GM12878 (cell line): ENCODE measurements around the gene PATL2. TPM values are rescaled to one million over a fixed set of nuclear protein-coding genes. Genes with fewer than 3 reads are reported as not detected.

Source experiments
- ATAC-seq: fragments of 200-7000 bp; cut with Tn5 transposase; 3 replicates; pipeline ENCODE4 v1.9.1; 2020; ENCODE audit warnings: mild to moderate bottlenecking, moderate library complexity
- BruUV-seq: library from RNA; stranded (reverse); fragments of 400-500 nt; replicated peaks from 2 replicates; lab custom pipeline; 2021; lab: Mats Ljungman, UMichigan
- CTCF ChIA-PET: fragments of 300-600 bp; sonication (Branson Sonifier 250); formaldehyde crosslinking; extraction: SDS; loops from one replicate; lab custom pipeline; 2021; ENCODE audit warnings: inconsistent platforms; lab: Yijun Ruan, JAX
- POLR2A ChIA-PET: fragments of 350-600 bp; formaldehyde crosslinking; extraction: SDS; loops from one replicate; lab custom pipeline; 2021; ENCODE audit warnings: inconsistent platforms; lab: Charles Lee
- RAD21 ChIA-PET: fragments of 300-600 bp; sonication (Branson Sonifier 250); formaldehyde crosslinking; loops from one replicate; lab custom pipeline; 2023; ENCODE audit warnings: antibody characterized with exemption; ENCODE audit not compliant: unreplicated experiment; lab: Charles Lee
- SMC1A ChIA-PET: fragments of 300-600 bp; sonication (Branson Sonifier 250); formaldehyde crosslinking; loops from one replicate; lab custom pipeline; 2023; ENCODE audit not compliant: unreplicated experiment, uncharacterized antibody; lab: Charles Lee
- DNase-seq: peaks from one replicate; pipeline ENCODE4 v3.0.0-alpha.2; 2011; ENCODE audit warnings: low read depth, low spot score
- FAIRE-seq: peaks from 3 replicates; lab custom pipeline; 2011; peaks lifted over from hg19 to GRCh38; lab: Jason Lieb, UNC
- H2AFZ ChIP-seq: 2 replicates; pipeline ENCODE4 v1.6.0; 2011; ENCODE audit warnings: low read depth, low read length, control low read depth; ENCODE audit not compliant: control insufficient read depth
- H3K27ac ChIP-seq: 2 replicates; pipeline ENCODE4 v1.5.1; 2011; ENCODE audit warnings: control low read depth; ENCODE audit not compliant: control insufficient read depth, insufficient read depth
- H3K27me3 ChIP-seq, 2 experiments: replicated peaks in 1 of 2; 2 replicates each; pipeline versions ENCODE4 v1.6.0 to v1.6.1; 2011; ENCODE audit warnings: low read length in 1 of 2; ENCODE audit not compliant: control insufficient read depth in 2 of 2, insufficient read depth in 2 of 2
- H3K36me3 ChIP-seq, 2 experiments: 2 replicates each; pipeline ENCODE4 v1.5.1; 2011; ENCODE audit warnings: low read length in 1 of 2; ENCODE audit not compliant: control insufficient read depth in 2 of 2, insufficient read depth in 2 of 2
- H3K4me1 ChIP-seq: 2 replicates; pipeline ENCODE4 v1.6.1; 2011; ENCODE audit warnings: mild to moderate bottlenecking, low read length, moderate library complexity, mixed read lengths; ENCODE audit not compliant: control insufficient read depth, insufficient read depth
- H3K4me2 ChIP-seq: 2 replicates; pipeline ENCODE4 v1.6.0; 2011; ENCODE audit warnings: control low read depth; ENCODE audit not compliant: control insufficient read depth, insufficient read depth
- H3K4me3 ChIP-seq: fragments of 200-600 bp; sonication (generic); 2 replicates; pipeline ENCODE4 v1.5.1; 2016
- H3K79me2 ChIP-seq: 2 replicates; pipeline ENCODE4 v1.6.0; 2011; ENCODE audit warnings: low read length; ENCODE audit not compliant: control insufficient read depth, insufficient read depth
- H3K9ac ChIP-seq: 2 replicates; pipeline ENCODE4 v1.8.0; 2011; ENCODE audit warnings: low read length, control low read depth, mixed read lengths; ENCODE audit not compliant: control insufficient read depth, insufficient read depth
- H3K9me3 ChIP-seq: replicated peaks from 3 replicates; pipeline ENCODE4 v1.5.1; 2011; ENCODE audit warnings: mild to moderate bottlenecking, low read length; ENCODE audit not compliant: control insufficient read depth, insufficient read depth
- H4K20me1 ChIP-seq: 2 replicates; pipeline ENCODE4 v1.6.0; 2011; ENCODE audit not compliant: control insufficient read depth, insufficient read depth
- GABPA ChIP-seq: IDR thresholded peaks from 2 replicates; pipeline ENCODE4 v1.6.1; 2014; ENCODE audit warnings: antibody characterized with exemption, low read depth, mild to moderate bottlenecking, inconsistent platforms
- HSF1 ChIP-seq: fragments of 150-350 bp; IDR thresholded peaks from 2 replicates; pipeline ENCODE4 v1.6.1; 2014; ENCODE audit warnings: mild to moderate bottlenecking, low read depth, low read length
- JUNB ChIP-seq: IDR thresholded peaks from 2 replicates; pipeline ENCODE4 v1.6.1; 2016; ENCODE audit warnings: antibody characterized with exemption, mild to moderate bottlenecking
- NBN ChIP-seq: fragments of 450-650 bp; IDR thresholded peaks from 2 replicates; pipeline ENCODE4 v1.6.1; 2016
- PBX3 ChIP-seq: IDR thresholded peaks from 2 replicates; pipeline ENCODE4 v1.6.1; 2011; ENCODE audit warnings: mild to moderate bottlenecking, low read depth, low read length, moderate library complexity; ENCODE audit not compliant: insufficient replicate concordance
- RAD21 ChIP-seq: IDR thresholded peaks from 2 replicates; pipeline ENCODE4 v1.6.1; 2011; ENCODE audit warnings: mild to moderate bottlenecking, low read depth, low read length, moderate library complexity; ENCODE audit not compliant: insufficient read depth
- SMARCA5 ChIP-seq: fragments of 450-650 bp; IDR thresholded peaks from 2 replicates; pipeline ENCODE4 v1.6.1; 2017; ENCODE audit warnings: mild to moderate bottlenecking
- ZBTB4 ChIP-seq: fragments of 450-650 bp; formaldehyde crosslinking; IDR thresholded peaks from 2 replicates; pipeline ENCODE4 v1.4.0; 2022; ENCODE audit warnings: mild to moderate bottlenecking, moderate library complexity
- WGBS: methylation state at CpG from one replicate; pipeline ENCODE4 v1.1.6; 2016; ENCODE audit warnings: low lambda C conversion rate; ENCODE audit not compliant: insufficient replicate concordance, insufficient coverage; ENCODE audit errors: missing lambda C conversion rate; 5-methylcytosine and 5-hydroxymethylcytosine counted together
- in situ Hi-C: fragments of 300-500 bp; cut with MboI; formaldehyde crosslinking; loops from 9 replicates; pipeline ENCODE4 v1.14.3; 2018; ENCODE audit warnings: mixed read lengths
- intact Hi-C: fragments of 100-400 bp; cut with micrococcal nuclease; formaldehyde crosslinking; loops from one replicate; pipeline ENCODE4 v1.14.2; 2022; ENCODE audit not compliant: unreplicated experiment
- polyA plus RNA-seq, 11 experiments: library from polyadenylated mRNA; depleted of rRNA in 4 of 11; unstranded in 6 of 11; stranded (reverse) in 5 of 11; fragments of >200 nt; fragmentation: Nextera tagmentation in 4 of 11; fragmentation: Illumina TruSeq in 1 of 11; extraction: Ambion mirVana in 4 of 11; extraction: Trizol in 1 of 11; gene quantifications; 1 replicate in 1 of 11; 2 replicates in 10 of 11; pipeline versions ENCODE4 v1.2.1 to v1.2.3, GENCODE V29; 2011 to 2016; ENCODE audit warnings: inconsistent platforms in 2 of 11, missing spikeins in 2 of 11, low read depth in 1 of 11
- total RNA-seq, 4 experiments: library from RNA; depleted of rRNA in 3 of 4; stranded (reverse); fragments of >200 nt in 3 of 4; fragmentation: Illumina TruSeq in 1 of 4; extraction: Trizol in 1 of 4; gene quantifications; 2 replicates each; pipeline versions ENCODE4 v1.2.1 to v1.2.3, GENCODE V29; 2013 to 2021
- TF ChIP-seq, protein P1 (sequence below), 3 experiments: IDR thresholded peaks in 2 of 3; conservative IDR thresholded peaks in 1 of 3; 2 replicates each; pipeline ENCODE4 v1.5.1; 2011; ENCODE audit warnings: low read depth in 3 of 3, low read length in 3 of 3, mild to moderate bottlenecking in 3 of 3, control low read depth in 2 of 3, moderate library complexity in 2 of 3, inconsistent platforms in 1 of 3, mixed read lengths in 1 of 3; ENCODE audit not compliant: control insufficient read depth in 2 of 3, insufficient read depth in 1 of 3; ENCODE audit errors: extremely low read depth in 1 of 3

The PATL2 gene
- total and polyA plus RNA-seq, 10 of the 15 experiments (the other 5 are each of a cell fraction or from before 2014, with no cell fraction given), result 4.2 to 16.2 (median 12.1) TPM

DNA sequence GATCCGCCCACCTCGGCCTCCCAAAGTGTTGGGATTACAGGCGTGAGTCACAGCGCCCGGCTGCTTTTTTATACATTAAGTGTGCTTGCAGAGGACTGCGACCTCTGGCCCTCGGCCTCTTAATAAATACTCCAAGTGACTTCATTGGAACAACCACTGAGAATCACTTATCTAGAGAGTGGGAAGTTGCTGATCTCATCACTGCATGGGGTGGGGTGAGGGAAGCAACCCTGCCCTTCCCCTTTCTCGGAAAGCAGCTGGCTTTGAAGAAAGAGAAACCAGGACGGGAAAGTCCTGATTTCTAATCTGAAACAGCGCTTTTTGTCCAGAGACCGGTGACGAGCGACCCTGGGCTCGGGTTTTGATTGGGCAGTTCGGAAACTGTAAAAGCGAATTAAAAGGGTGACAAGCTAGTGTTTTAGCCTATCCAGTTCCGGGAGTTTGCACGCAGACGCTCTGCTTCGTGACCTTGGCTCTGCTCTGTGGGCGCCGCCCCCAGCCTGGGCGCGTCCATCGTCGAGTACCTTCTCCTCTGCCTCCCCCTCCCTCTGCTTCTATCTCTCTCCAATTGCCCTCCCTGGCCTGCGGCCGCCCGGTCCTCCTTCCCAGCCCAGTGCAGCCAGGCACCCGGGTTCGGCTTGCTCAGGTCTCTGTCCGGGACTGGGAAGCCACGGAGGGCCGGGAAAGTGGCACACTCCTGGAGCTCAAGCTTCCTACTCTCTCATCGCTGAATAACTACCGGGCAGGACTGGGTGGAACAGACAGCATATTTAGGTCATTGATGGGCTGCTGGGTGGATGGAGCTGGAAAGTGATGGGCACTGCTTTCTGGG lies 17.7 kb upstream of the PATL2 start:
- H3K4me2 ChIP-seq, result peak overlapping the region; percentile 61
- no TSS peak for BruUV-seq
- peak overlapping the region; percentile 99 for H3K27ac ChIP-seq
- in situ Hi-C loops (loop anchor here (10.0 kb wide), 1 partner anchor 934 kb away; the partner anchor contains the start of gene SERF2), intact Hi-C loops (loop anchor here (1.0 kb wide), 1 partner anchor 65 kb away; the partner anchor contains the start of gene SPG11)
- H3K4me3 ChIP-seq, result peak overlapping the region; percentile 96
- H3K36me3 ChIP-seq, result peaks cover 0 to 14% of the 10 kb centered on the region in 2 experiments; a peak in 3 of 4 replicates
- WGBS, result under 1% methylated on average over 36 of the region's 36 CpGs
- RAD21 ChIA-PET, result interaction anchor here (0.5 to 19.7 kb wide), 8 partner anchors 8 to 154 kb away, joined by 3 to 680 read pairs (median 8); partner anchors contain the start of genes B2M, PATL2, SPG11 and TRIM69
- H3K9ac ChIP-seq, result peak overlapping the region; percentile 100
- peaks cover 83% of the 10 kb centered on the region for H3K79me2 ChIP-seq
- DNase-seq (peak; percentile 100), ATAC-seq (peak; percentile 78), FAIRE-seq (peak; percentile 93)
- no peak overlapping the region; the same call in 1 of the 2 replicates for H2AFZ ChIP-seq
- POLR2A ChIA-PET, result interaction anchor here (0.8 to 24.8 kb wide), 8 partner anchors 4 to 187 kb away, joined by 3 to 718 read pairs (median 13); partner anchors contain the start of genes B2M, PATL2, SPG11 and TRIM69
- H3K4me1 ChIP-seq, result peaks cover 32% of the 10 kb centered on the region
- H3K27me3 ChIP-seq, result no peaks in the 10 kb centered on the region
- no peaks in the 10 kb centered on the region for H4K20me1 ChIP-seq
- SMC1A ChIA-PET, result interaction anchor here (0.6 to 16.1 kb wide), 11 partner anchors 8 to 151 kb away, joined by 3 to 637 read pairs (median 4); partner anchors contain the start of genes B2M, PATL2, SPG11 and TRIM69
- no peaks in the 10 kb centered on the region for H3K9me3 ChIP-seq
- CTCF ChIA-PET, result interaction anchor here (0.7 to 8.1 kb wide), 8 partner anchors 8 to 227 kb away, joined by 3 to 153 read pairs (median 6); partner anchors contain the start of genes B2M, PATL2, SPG11 and TRIM69
- TF ChIP-seq HSF1 (no peak; the same call in 1 of the 2 replicates), NBN (peak; percentile 95), GABPA (no peak), RAD21 (peak; percentile 26; the same call in 1 of the 2 replicates), PBX3 (no peak), JUNB (peak; percentile 61; the same call in 1 of the 2 replicates), ZBTB4 (CRISPR knock-in tag) (no peak), SMARCA5 (no peak; the same call in 1 of the 2 replicates)
- TF ChIP-seq, protein P1, sequence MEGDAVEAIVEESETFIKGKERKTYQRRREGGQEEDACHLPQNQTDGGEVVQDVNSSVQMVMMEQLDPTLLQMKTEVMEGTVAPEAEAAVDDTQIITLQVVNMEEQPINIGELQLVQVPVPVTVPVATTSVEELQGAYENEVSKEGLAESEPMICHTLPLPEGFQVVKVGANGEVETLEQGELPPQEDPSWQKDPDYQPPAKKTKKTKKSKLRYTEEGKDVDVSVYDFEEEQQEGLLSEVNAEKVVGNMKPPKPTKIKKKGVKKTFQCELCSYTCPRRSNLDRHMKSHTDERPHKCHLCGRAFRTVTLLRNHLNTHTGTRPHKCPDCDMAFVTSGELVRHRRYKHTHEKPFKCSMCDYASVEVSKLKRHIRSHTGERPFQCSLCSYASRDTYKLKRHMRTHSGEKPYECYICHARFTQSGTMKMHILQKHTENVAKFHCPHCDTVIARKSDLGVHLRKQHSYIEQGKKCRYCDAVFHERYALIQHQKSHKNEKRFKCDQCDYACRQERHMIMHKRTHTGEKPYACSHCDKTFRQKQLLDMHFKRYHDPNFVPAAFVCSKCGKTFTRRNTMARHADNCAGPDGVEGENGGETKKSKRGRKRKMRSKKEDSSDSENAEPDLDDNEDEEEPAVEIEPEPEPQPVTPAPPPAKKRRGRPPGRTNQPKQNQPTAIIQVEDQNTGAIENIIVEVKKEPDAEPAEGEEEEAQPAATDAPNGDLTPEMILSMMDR (IDR thresholded peaks at IDR 0.05 in 2 of 3, conservative IDR thresholded peaks at IDR 0.05 in 1 of 3; ENCODE audit: control insufficient read depth in 2 of 3, extremely low read depth in 1 of 3, insufficient read depth in 1 of 3, low read depth in 3 of 3, low read length in 3 of 3), result no peak
